ENCODE results near the gene MOSMO.

Gene MOSMO

DNA sequence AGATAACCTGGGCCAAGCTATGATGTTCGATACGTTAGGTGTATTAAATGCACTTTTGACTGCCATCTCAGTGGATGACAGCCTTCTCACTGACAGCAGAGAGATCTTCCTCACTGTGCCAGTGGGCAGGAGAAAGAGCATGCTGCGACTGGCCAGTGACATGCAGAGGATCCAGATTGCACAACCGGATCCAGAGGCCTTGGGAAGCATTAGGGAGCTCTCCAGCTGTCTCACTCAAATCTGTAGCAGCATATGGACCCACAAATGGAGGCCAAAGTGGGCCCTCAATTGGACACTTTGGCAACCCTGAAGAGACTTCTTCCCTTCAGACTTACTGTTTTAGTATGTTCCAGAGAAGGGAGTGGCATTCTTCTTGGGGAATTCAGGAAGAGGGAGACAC lies 27.9 kb upstream of the MOSMO start:
- no peak overlapping the region for H3K4me3 ChIP-seq (ENCODE audit: control insufficient read depth in 1 of 7, extremely low read depth in 1 of 7, insufficient read depth in 4 of 7, low read depth in 2 of 7, low read length in 6 of 7)
- H3K36me3 ChIP-seq (ENCODE audit: control insufficient read depth in 4 of 4, insufficient read depth in 4 of 4, low read length in 3 of 4), result peaks cover 35 to 96% (median 67%) of the 10 kb centered on the region in 4 experiments
- H3K27me3 ChIP-seq (replicated peaks in 2 of 5; ENCODE audit: control insufficient read depth in 4 of 5, insufficient read depth in 5 of 5, low read length in 4 of 5), result no peaks in the 10 kb centered on the region
- H3K4me1 ChIP-seq (ENCODE audit: control extremely low read depth in 1 of 4, control insufficient read depth in 4 of 4, insufficient read depth in 4 of 4, low read length in 3 of 4), result no peaks in the 10 kb centered on the region
- DNase-seq, result no peak
- H3K27ac ChIP-seq (ENCODE audit: insufficient read depth in 1 of 2, low read depth in 1 of 2, low read length in 2 of 2, poor library complexity in 1 of 2, severe bottlenecking in 2 of 2), result no peak overlapping the region
- H3K9me3 ChIP-seq (ENCODE audit: control extremely low read depth in 1 of 5, control insufficient read depth in 4 of 5, insufficient read depth in 2 of 5, low read depth in 1 of 5, low read length in 4 of 5), result no peaks in the 10 kb centered on the region
- ChIA-PET POLR2A (no interaction called here), CTCF (interaction anchor here (1.1 to 1.9 kb wide), 4 partner anchors 10 to 97 kb away, joined by 3 to 5 read pairs (median 4); partner anchors contain the start of gene UQCRC2)
- WGBS (ENCODE audit: insufficient coverage), result 100% methylated on average over 4 of the region's 4 CpGs

DNA sequence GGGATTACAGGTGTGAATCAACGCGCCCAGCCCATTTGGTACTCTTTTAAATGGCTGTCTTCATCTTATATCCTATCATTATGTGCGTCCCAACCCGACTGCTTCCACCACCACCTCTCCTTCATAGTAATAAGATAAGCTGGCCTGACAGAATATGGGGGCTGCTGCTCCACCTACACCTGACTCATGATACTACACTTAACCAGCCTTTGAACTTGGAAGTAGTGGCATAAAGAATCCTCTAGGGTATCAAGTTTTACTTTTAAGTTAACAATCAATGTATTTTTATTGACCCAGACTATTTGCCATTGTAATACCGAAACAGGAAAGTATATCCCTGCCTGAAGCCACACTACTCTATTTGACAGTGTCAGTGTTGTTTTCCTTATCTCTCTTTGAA lies 25.8 kb upstream of the MOSMO start:
- Histone ChIP-seq H3K4me1 (ENCODE audit: control extremely low read depth in 1 of 4, control insufficient read depth in 4 of 4, insufficient read depth in 4 of 4, low read length in 3 of 4) (no peaks in the 10 kb centered on the region), H3K27me3 (replicated peaks in 2 of 5; ENCODE audit: control insufficient read depth in 4 of 5, insufficient read depth in 5 of 5, low read length in 4 of 5) (no peaks in the 10 kb centered on the region), H3K27ac (ENCODE audit: insufficient read depth in 1 of 2, low read depth in 1 of 2, low read length in 2 of 2, poor library complexity in 1 of 2, severe bottlenecking in 2 of 2) (no peak overlapping the region), H3K4me3 (ENCODE audit: control insufficient read depth in 1 of 7, extremely low read depth in 1 of 7, insufficient read depth in 4 of 7, low read depth in 2 of 7, low read length in 6 of 7) (no peak overlapping the region), H3K9me3 (ENCODE audit: control extremely low read depth in 1 of 5, control insufficient read depth in 4 of 5, insufficient read depth in 2 of 5, low read depth in 1 of 5, low read length in 4 of 5) (no peaks in the 10 kb centered on the region), H3K36me3 (ENCODE audit: control insufficient read depth in 4 of 4, insufficient read depth in 4 of 4, low read length in 3 of 4) (peaks cover 30 to 78% (median 55%) of the 10 kb centered on the region in 4 experiments)
- 98% methylated on average over 5 of the region's 5 CpGs for WGBS (ENCODE audit: insufficient coverage)
- CTCF ChIA-PET, result interaction anchor here (0.9 to 2.1 kb wide), 3 partner anchors 14 to 206 kb away, joined by 3 to 12 read pairs (median 3); no protein-coding TSS in a partner anchor
- POLR2A ChIA-PET, result interaction anchor here (0.6 kb wide), 1 partner anchor 16 kb away, joined by 4 read pairs; no protein-coding TSS in a partner anchor
- peak; percentile 5 to 19 (median 9) for DNase-seq

DNA sequence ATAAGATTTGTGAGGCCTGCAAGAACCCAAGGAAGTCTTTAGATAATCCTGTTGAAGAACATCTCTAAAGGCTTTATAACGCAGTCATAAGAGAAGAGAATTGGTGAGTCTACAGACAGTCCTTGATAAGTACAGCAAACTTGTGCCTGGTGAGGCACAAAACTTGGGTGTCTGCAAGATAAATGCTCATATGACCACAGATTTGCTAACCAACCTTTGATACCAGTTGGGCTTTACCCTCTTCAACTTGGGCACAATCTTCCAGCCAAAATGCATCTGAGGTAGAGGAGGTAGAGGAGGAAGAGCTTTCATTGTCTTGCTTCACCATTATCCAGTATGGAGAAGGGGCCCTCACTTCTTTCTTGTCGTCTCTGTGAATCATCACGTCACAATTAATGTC lies 23.8 kb upstream of the MOSMO start:
- WGBS (ENCODE audit: insufficient coverage), result 100% methylated on average over 1 of the region's 3 CpGs
- H3K4me1 ChIP-seq (ENCODE audit: control extremely low read depth in 1 of 4, control insufficient read depth in 4 of 4, insufficient read depth in 4 of 4, low read length in 3 of 4), result no peaks in the 10 kb centered on the region
- no peak overlapping the region for H3K4me3 ChIP-seq (ENCODE audit: control insufficient read depth in 1 of 7, extremely low read depth in 1 of 7, insufficient read depth in 4 of 7, low read depth in 2 of 7, low read length in 6 of 7)
- no peak overlapping the region for H3K27ac ChIP-seq (ENCODE audit: insufficient read depth in 1 of 2, low read depth in 1 of 2, low read length in 2 of 2, poor library complexity in 1 of 2, severe bottlenecking in 2 of 2)
- CTCF ChIA-PET, result interaction anchor here (1.0 to 2.1 kb wide), 4 partner anchors 9 to 94 kb away, joined by 3 to 12 read pairs (median 4); no protein-coding TSS in a partner anchor
- DNase-seq, result no peak
- H3K27me3 ChIP-seq (replicated peaks in 2 of 5; ENCODE audit: control insufficient read depth in 4 of 5, insufficient read depth in 5 of 5, low read length in 4 of 5), result no peaks in the 10 kb centered on the region
- POLR2A ChIA-PET, result no interaction called here
- H3K9me3 ChIP-seq (ENCODE audit: control extremely low read depth in 1 of 5, control insufficient read depth in 4 of 5, insufficient read depth in 2 of 5, low read depth in 1 of 5, low read length in 4 of 5), result no peaks in the 10 kb centered on the region
- peaks cover 26 to 59% (median 39%) of the 10 kb centered on the region in 4 experiments for H3K36me3 ChIP-seq (ENCODE audit: control insufficient read depth in 4 of 4, insufficient read depth in 4 of 4, low read length in 3 of 4)

DNA sequence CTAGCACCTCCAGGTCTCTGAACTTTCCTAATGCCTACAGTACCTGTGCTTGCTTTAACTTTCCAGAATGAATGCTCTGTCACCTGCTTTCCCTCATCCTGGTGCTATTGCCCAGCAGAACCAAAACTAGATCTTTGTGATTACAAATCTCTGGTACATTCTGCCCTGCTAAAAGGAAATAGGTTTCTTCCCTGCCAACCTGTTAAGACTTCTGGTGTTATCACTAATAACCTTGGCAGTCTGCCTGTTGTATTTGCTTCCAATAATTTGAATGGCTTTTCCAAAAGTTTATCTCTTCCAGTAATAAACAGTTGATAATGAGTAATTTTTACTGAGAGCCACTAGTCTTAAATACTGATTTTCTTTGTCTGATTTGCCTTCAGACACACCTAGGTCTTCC lies 22.4 kb upstream of the MOSMO start:
- ChIA-PET CTCF (no interaction called here), POLR2A (no interaction called here)
- Histone ChIP-seq H3K9me3 (ENCODE audit: control extremely low read depth in 1 of 5, control insufficient read depth in 4 of 5, insufficient read depth in 2 of 5, low read depth in 1 of 5, low read length in 4 of 5) (no peaks in the 10 kb centered on the region), H3K4me3 (ENCODE audit: control insufficient read depth in 1 of 7, extremely low read depth in 1 of 7, insufficient read depth in 4 of 7, low read depth in 2 of 7, low read length in 6 of 7) (no peak overlapping the region), H3K4me1 (ENCODE audit: control extremely low read depth in 1 of 4, control insufficient read depth in 4 of 4, insufficient read depth in 4 of 4, low read length in 3 of 4) (no peaks in the 10 kb centered on the region), H3K27me3 (replicated peaks in 2 of 5; ENCODE audit: control insufficient read depth in 4 of 5, insufficient read depth in 5 of 5, low read length in 4 of 5) (no peaks in the 10 kb centered on the region), H3K36me3 (ENCODE audit: control insufficient read depth in 4 of 4, insufficient read depth in 4 of 4, low read length in 3 of 4) (peaks cover 16 to 44% (median 26%) of the 10 kb centered on the region in 4 experiments), H3K27ac (ENCODE audit: insufficient read depth in 1 of 2, low read depth in 1 of 2, low read length in 2 of 2, poor library complexity in 1 of 2, severe bottlenecking in 2 of 2) (no peak overlapping the region)
- no peak for DNase-seq

DNA sequence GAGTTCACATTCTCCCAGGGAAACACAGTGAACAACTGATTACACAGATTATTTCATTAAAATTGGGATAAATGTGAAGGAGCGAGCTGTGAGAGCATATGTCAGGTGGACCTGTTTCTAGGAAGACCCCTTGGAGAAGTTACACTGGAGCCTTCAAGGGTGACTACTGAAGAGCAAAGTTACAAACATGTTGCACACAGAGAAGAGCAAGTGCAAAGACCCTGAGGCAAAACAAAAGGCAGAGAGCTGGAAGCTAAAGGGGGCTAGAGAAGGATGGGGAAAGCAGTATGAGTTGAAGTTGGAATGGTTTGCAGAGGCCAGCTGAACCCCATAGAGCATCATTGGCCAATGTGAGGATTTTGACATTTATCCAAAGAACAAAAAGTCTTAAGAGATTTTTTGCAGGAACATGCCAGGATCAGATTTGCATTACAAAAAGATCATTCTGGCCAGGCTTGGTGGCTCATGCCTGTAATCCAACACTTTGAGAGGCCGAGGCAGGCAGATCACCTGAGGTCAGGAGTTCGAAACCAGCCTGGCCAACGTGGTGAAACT lies 21.1 kb upstream of the MOSMO start:
- ChIA-PET POLR2A (no interaction called here), CTCF (no interaction called here)
- H3K4me3 ChIP-seq (ENCODE audit: control insufficient read depth in 1 of 7, extremely low read depth in 1 of 7, insufficient read depth in 4 of 7, low read depth in 2 of 7, low read length in 6 of 7), result no peak overlapping the region

DNA sequence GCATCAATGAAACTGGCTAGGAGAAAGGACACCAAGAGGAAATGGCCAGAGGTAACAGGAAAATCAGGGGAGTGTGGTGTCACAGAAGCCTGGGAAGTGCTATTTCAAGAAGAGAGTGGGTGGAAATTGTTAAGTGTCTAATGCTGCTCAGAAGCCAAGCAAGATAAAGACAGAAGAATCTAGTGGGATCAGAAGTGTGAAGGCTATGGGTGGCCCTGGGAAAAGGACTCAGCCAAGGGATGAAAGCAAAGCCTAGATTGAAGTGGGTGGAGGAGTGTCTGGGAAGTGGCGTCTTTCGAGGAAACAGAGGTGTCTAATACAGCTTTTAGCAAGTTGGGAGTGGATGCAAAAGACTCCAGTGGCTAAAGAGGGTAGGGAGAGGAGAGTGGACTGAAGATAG lies 20.4 kb upstream of the MOSMO start:
- ChIA-PET CTCF (no interaction called here), POLR2A (no interaction called here)
- WGBS (ENCODE audit: insufficient coverage), result 100% methylated on average over 2 of the region's 2 CpGs

More for the DNA sequence above, 21.1 kb upstream of the MOSMO start:
- no peak for DNase-seq
- H3K36me3 ChIP-seq (ENCODE audit: control insufficient read depth in 4 of 4, insufficient read depth in 4 of 4, low read length in 3 of 4), result peaks cover 9 to 32% (median 17%) of the 10 kb centered on the region in 4 experiments
- H3K9me3 ChIP-seq (ENCODE audit: control extremely low read depth in 1 of 5, control insufficient read depth in 4 of 5, insufficient read depth in 2 of 5, low read depth in 1 of 5, low read length in 4 of 5), result no peaks in the 10 kb centered on the region
- H3K4me1 ChIP-seq (ENCODE audit: control extremely low read depth in 1 of 4, control insufficient read depth in 4 of 4, insufficient read depth in 4 of 4, low read length in 3 of 4), result no peaks in the 10 kb centered on the region
- 100% methylated on average over 4 of the region's 4 CpGs for WGBS (ENCODE audit: insufficient coverage)
- H3K27me3 ChIP-seq (replicated peaks in 2 of 5; ENCODE audit: control insufficient read depth in 4 of 5, insufficient read depth in 5 of 5, low read length in 4 of 5), result no peaks in the 10 kb centered on the region
- H3K27ac ChIP-seq (ENCODE audit: insufficient read depth in 1 of 2, low read depth in 1 of 2, low read length in 2 of 2, poor library complexity in 1 of 2, severe bottlenecking in 2 of 2), result no peak overlapping the region

DNA sequence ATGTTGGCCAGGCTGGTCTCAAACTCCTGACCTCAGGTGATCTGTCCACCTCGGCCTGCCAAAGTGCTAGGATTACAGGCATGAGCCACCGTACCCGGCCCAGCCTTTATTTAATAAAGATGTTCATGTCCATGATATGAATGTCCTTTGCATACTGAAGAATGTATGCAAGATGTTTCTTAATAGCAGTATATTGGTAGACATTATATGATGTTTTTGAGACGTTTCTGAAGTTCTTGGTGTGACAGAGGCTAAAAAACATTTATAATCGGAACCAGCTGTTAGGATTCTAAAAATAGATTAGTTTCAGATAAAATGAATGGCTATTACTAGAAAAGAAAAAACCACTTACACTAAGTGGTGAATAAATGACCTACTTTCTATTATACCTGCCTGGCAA lies 18.8 kb upstream of the MOSMO start:
- Histone ChIP-seq H3K27me3 (replicated peaks in 2 of 5; ENCODE audit: control insufficient read depth in 4 of 5, insufficient read depth in 5 of 5, low read length in 4 of 5) (no peaks in the 10 kb centered on the region), H3K4me3 (ENCODE audit: control insufficient read depth in 1 of 7, extremely low read depth in 1 of 7, insufficient read depth in 4 of 7, low read depth in 2 of 7, low read length in 6 of 7) (no peak overlapping the region), H3K27ac (ENCODE audit: insufficient read depth in 1 of 2, low read depth in 1 of 2, low read length in 2 of 2, poor library complexity in 1 of 2, severe bottlenecking in 2 of 2) (no peak overlapping the region), H3K9me3 (ENCODE audit: control extremely low read depth in 1 of 5, control insufficient read depth in 4 of 5, insufficient read depth in 2 of 5, low read depth in 1 of 5, low read length in 4 of 5) (no peaks in the 10 kb centered on the region), H3K4me1 (ENCODE audit: control extremely low read depth in 1 of 4, control insufficient read depth in 4 of 4, insufficient read depth in 4 of 4, low read length in 3 of 4) (no peaks in the 10 kb centered on the region), H3K36me3 (ENCODE audit: control insufficient read depth in 4 of 4, insufficient read depth in 4 of 4, low read length in 3 of 4) (peaks cover 0 to 12% (median 8%) of the 10 kb centered on the region in 4 experiments)
- CTCF ChIA-PET, result interaction anchor here (2.2 to 3.0 kb wide), 2 partner anchors 10 to 13 kb away, joined by 7 to 20 read pairs; partner anchors contain the start of gene PDZD9
- DNase-seq, result no peak
- POLR2A ChIA-PET, result no interaction called here
- 100% methylated on average over 1 of the region's 5 CpGs for WGBS (ENCODE audit: insufficient coverage)

More for the DNA sequence above, 20.4 kb upstream of the MOSMO start:
- Histone ChIP-seq H3K36me3 (ENCODE audit: control insufficient read depth in 4 of 4, insufficient read depth in 4 of 4, low read length in 3 of 4) (peaks cover 6 to 25% (median 14%) of the 10 kb centered on the region in 4 experiments), H3K4me3 (ENCODE audit: control insufficient read depth in 1 of 7, extremely low read depth in 1 of 7, insufficient read depth in 4 of 7, low read depth in 2 of 7, low read length in 6 of 7) (no peak overlapping the region), H3K4me1 (ENCODE audit: control extremely low read depth in 1 of 4, control insufficient read depth in 4 of 4, insufficient read depth in 4 of 4, low read length in 3 of 4) (no peaks in the 10 kb centered on the region), H3K27me3 (replicated peaks in 2 of 5; ENCODE audit: control insufficient read depth in 4 of 5, insufficient read depth in 5 of 5, low read length in 4 of 5) (no peaks in the 10 kb centered on the region), H3K9me3 (ENCODE audit: control extremely low read depth in 1 of 5, control insufficient read depth in 4 of 5, insufficient read depth in 2 of 5, low read depth in 1 of 5, low read length in 4 of 5) (no peaks in the 10 kb centered on the region), H3K27ac (ENCODE audit: insufficient read depth in 1 of 2, low read depth in 1 of 2, low read length in 2 of 2, poor library complexity in 1 of 2, severe bottlenecking in 2 of 2) (no peak overlapping the region)
- no peak for DNase-seq

All from common myeloid progenitor, CD34-positive (primary cell).